ENCODE data around the gene RYR2.

The RYR2 gene

DNA sequence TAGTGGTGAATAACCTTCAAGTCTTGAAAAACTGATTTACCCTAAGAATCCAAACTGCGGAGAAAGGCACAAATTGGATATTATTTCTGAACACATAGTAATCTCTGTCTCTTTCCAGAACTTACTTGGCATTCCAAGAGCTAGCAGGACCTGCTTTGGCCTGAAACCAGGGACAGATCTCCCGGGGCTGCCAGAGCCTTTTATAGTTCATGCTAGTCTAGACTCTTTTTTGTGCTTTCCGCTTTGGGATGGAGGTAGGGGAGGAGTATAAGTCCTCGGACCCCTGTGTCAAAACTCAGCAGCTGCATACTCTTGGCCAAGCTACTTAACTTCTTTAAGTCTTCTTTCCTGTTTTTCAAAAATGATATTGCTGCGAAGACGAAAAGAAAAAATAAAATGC, 3.8 kb upstream of the RYR2 start:
- in situ Hi-C loops (cut with HindIII; ENCODE audit: low pct_unique_long_range_greater_than_20kb, low sequenced_read_pairs): no loop called here
- no peak for DNase-seq (ENCODE audit: low read depth in 1 of 2, low spot score in 1 of 2)
- TF ChIP-seq JUND (IDR thresholded peaks at IDR 0.05; ENCODE audit: low read depth): no peak

DNA sequence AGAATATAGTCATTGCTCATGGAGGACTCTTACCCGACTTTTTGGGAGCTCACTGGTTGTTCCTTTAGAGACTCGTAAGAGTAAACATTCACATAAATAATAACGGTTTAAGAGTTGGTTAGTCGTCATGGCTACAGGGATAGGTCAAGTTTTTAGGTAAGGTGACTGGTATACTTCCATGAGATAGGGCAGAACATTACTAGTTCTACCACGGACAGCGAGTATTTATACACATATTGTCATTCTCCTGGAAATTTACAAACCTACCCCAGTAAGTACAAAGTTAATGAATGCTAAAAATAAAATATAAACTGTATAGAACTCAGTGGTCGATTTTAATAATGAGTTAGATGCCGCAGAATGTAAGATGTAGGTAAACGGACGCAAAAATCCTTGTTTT, 1.2 kb upstream of the RYR2 start:
- no peak for TF ChIP-seq JUND (IDR thresholded peaks at IDR 0.05; ENCODE audit: low read depth)
- in situ Hi-C loops (cut with HindIII; ENCODE audit: low pct_unique_long_range_greater_than_20kb, low sequenced_read_pairs): no loop called here
- DNase-seq (ENCODE audit: low read depth in 1 of 2, low spot score in 1 of 2): no peak

DNA sequence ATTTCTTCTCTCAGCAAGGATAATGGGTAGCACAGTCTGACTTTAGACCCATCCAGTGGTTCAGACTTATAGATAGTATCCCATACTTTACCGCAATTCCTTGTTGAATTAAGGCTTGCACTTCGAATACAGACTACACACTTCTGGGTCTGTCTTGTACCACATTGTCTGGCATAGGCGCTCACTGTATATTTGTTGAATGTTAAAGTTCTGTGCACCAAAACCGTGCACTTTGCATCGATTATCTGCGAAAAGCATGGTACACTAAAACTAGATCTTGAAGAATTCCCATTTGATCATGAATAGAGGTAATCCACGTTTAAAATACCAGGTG, 556 bp upstream of the RYR2 start:
- no peak for TF ChIP-seq JUND (IDR thresholded peaks at IDR 0.05; ENCODE audit: low read depth)
- in situ Hi-C loops (cut with HindIII; ENCODE audit: low pct_unique_long_range_greater_than_20kb, low sequenced_read_pairs): no loop called here
- no peak for DNase-seq (ENCODE audit: low read depth in 1 of 2, low spot score in 1 of 2)

DNA sequence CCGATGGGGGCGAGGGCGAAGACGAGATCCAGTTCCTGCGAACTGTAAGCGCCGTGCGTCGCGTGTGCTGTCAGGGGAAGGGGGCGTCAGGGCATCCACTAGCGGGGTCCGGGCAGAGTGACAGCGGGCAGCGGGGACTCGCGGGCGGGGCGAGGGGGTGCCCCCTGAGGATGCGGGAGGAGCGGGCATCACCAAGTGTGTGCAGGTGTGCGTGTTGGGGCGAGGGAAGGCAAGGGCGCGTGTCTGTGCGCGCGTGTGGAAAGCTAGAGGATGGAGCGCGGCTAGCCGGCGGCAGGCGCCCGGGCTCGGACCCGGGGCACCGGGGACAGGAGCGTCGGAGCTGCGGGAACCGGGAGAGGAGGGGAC, 525 bp downstream of the RYR2 start:
- in situ Hi-C loops (cut with HindIII; ENCODE audit: low pct_unique_long_range_greater_than_20kb, low sequenced_read_pairs): no loop called here

DNA sequence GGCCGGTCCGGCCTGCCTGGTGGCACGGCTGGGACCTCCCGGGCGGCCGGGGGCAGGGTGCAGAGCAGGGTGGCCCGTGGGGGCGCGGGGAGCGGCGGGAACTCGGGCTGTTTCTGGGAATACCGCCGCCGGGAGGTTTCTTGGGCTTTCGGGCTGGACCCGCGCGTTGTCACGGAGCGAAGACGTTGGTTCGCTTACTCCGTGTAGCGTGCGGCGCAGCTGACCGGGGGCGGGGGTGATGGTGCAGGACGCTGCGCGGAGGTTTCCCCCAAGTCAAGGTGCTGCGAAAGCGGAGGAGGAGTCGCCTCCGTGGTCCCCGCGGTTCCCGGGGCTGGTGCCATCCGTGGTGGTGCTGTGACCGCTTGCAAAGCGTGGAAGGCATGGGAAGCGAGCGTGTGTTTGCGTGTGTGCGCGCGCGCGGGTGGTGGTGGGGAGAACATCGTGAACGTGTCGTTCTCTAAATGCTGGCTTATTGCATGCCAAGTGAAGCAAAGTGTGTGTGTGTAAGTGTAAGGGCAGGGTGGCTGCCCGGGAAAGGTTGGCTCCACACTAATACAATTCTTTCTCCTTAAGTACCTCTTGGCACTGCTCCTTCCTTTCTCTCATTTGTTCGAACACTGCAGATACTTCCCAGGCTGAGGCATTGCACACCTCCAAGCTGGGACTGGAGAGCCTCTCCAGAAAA, 1.1 kb downstream of the RYR2 start:
- no peak for TF ChIP-seq JUND (IDR thresholded peaks at IDR 0.05; ENCODE audit: low read depth)
- in situ Hi-C loops (cut with HindIII; ENCODE audit: low pct_unique_long_range_greater_than_20kb, low sequenced_read_pairs): no loop called here
- no peak for DNase-seq (ENCODE audit: low read depth in 1 of 2, low spot score in 1 of 2)

More for the DNA sequence above, 525 bp downstream of the RYR2 start:
- no peak for TF ChIP-seq JUND (IDR thresholded peaks at IDR 0.05; ENCODE audit: low read depth)
- no peak for DNase-seq (ENCODE audit: low read depth in 1 of 2, low spot score in 1 of 2)

DNA sequence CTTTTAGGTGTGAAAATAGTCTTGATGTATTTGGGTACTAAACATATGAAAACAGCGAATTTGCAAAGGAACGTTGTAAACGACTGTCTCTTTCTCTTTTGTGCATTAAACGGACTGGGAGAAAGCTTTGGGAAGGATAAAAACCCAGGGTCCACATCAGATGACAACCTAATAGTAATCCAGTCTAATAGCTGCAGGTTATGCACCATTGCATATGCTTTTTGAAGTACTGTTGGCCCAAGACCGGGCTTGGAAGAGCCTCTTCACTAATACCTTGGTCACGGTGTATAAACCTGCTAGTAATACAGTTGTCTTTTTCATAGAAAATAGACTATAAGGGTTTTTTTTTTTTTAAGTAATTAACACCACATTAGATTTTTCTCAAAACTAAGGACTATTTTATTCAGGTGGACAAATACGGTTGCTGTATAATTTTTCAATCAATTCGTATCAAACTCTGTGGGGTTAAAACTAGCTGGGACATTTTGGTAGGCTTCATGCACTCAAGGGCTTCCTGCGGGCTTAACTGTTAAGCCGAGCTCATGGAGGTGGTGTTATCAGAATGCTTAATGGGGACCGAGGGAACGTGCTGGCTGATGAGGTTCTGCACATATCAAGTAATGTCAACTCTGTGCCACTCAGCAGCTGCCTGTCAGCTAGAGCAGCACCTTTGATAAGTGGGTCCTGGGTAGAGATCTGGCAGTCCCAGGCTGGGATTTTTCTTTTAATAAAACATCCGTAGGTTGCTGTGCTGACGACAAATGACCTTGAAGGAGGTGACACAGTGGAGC, 2.1 kb downstream of the RYR2 start:
- no peak for TF ChIP-seq JUND (IDR thresholded peaks at IDR 0.05; ENCODE audit: low read depth)
- DNase-seq (ENCODE audit: low read depth in 1 of 2, low spot score in 1 of 2): no peak
- in situ Hi-C loops (cut with HindIII; ENCODE audit: low pct_unique_long_range_greater_than_20kb, low sequenced_read_pairs): no loop called here

DNA sequence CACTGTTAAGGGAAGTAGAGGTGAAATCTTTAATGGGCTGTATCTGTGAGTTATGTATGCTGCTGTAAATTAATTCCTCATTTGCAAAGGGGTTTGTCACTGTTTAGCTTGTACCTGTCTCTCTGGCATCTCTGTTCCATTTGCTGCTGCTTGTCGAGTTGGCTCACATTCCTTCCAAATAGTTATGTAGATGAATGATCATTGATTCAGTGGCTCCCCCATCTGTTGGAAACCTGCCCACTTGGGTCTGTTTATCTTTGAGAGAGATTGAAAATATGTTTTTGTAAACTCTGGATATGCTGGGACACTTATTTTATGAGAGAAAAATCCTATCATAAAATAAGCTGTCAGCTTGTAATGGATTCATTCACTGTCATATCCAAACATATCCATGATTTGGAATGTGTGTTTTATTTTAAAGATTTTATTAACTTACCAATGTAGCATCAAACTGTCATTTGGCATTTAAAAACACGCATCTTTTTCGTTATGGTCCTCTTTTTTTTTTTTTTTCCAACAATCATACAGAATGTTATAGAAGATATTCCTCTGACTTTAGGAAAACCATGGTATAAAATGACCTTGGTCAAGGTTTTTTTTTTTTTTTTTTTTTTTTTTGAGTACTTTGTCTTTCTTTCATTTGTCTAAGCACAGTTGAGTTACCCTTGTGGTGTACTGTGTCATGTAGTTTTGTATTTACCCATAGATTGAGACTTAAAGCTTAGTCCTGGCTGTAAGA, 3.5 kb downstream of the RYR2 start:
- no peak for DNase-seq (ENCODE audit: low read depth in 1 of 2, low spot score in 1 of 2)
- in situ Hi-C loops (cut with HindIII; ENCODE audit: low pct_unique_long_range_greater_than_20kb, low sequenced_read_pairs): no loop called here
- TF ChIP-seq JUND (IDR thresholded peaks at IDR 0.05; ENCODE audit: low read depth): no peak

DNA sequence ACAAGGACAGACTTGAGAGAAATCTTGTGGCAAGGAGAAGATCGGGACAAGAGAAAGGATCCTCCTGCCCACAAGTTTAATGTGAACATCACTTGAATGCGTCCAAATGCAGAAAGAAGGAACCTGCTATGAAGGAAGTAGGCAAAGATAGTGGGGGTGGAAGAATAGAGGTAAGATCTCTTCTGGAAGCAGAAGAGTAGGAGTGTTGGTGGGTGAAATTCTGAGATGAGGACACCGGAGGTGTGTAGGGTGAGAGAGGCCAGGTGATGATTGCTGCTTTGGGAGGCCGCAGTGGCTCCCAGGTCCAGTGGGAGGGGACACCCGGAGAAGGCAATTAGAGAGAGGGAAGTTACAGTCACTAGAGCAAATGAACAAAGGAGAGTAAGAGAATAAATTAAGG, 6.8 kb downstream of the RYR2 start:
- no peak for TF ChIP-seq JUND (IDR thresholded peaks at IDR 0.05; ENCODE audit: low read depth)
- in situ Hi-C loops (cut with HindIII; ENCODE audit: low pct_unique_long_range_greater_than_20kb, low sequenced_read_pairs): no loop called here
- no peak for DNase-seq (ENCODE audit: low read depth in 1 of 2, low spot score in 1 of 2)

DNA sequence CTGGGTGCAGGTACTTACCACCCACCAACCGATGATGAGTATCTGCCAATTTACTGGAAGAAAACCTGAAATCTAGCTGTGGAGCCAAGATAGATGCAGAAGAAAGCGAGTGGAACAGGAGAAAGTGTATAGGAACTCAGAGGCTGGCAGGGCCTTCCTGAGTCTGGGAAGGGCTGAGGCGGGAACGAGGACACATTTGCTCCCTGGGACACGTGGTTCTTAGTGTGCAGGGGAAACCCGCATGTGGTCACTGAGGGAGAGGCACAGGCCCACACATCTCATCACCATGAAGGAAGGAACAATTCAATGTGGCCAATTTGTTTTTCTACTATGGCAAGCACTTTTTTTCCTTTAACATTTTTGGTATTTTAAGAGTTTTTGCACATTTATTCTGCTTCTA, 8.2 kb downstream of the RYR2 start:
- TF ChIP-seq JUND (IDR thresholded peaks at IDR 0.05; ENCODE audit: low read depth): no peak
- DNase-seq (ENCODE audit: low read depth in 1 of 2, low spot score in 1 of 2): no peak
- in situ Hi-C loops (cut with HindIII; ENCODE audit: low pct_unique_long_range_greater_than_20kb, low sequenced_read_pairs): no loop called here

DNA sequence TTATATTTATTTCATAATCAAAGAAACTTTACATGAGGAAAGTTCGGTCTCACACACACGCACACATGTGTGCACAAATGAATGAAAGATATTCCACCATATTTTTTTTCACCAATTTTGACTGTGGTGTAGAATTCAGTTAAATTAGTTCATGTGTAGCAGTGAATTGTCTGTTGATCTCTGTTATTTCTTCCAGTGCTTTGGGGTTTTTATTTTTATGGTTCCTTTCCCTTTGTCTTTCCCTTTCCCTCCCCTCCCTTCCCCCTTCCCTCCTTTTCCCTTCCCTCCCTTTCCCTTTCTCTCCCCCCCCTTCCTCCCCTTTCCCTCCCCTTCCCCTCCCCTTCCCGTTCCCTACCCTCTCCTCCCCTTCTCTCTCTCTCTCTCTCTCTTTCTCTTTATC, 8.9 kb downstream of the RYR2 start:
- in situ Hi-C loops (cut with HindIII; ENCODE audit: low pct_unique_long_range_greater_than_20kb, low sequenced_read_pairs): no loop called here
- DNase-seq (ENCODE audit: low read depth in 1 of 2, low spot score in 1 of 2): no peak

DNA sequence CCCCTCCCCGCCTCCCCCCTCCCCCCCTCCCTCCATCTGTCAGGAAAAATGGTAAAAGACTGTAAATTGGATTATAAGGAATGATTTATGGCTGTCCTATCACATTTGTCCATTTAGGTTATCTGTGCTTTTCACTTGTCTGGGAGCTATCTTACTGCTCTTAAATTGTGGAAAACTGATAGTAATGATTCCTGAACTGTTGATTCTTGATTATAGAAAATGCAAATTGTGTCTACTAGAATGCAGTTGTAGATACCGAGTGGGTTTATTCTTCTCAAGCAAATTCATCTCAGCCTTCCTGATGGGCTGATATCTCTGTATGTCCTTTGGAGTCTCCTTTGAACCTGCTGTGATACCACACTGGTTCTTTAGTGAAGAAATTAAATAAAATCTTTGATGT, 12.3 kb downstream of the RYR2 start:
- in situ Hi-C loops (cut with HindIII; ENCODE audit: low pct_unique_long_range_greater_than_20kb, low sequenced_read_pairs): no loop called here
- no peak for TF ChIP-seq JUND (IDR thresholded peaks at IDR 0.05; ENCODE audit: low read depth)
- DNase-seq (ENCODE audit: low read depth in 1 of 2, low spot score in 1 of 2): no peak

More for the DNA sequence above, 8.9 kb downstream of the RYR2 start:
- TF ChIP-seq JUND (IDR thresholded peaks at IDR 0.05; ENCODE audit: low read depth): no peak

DNA sequence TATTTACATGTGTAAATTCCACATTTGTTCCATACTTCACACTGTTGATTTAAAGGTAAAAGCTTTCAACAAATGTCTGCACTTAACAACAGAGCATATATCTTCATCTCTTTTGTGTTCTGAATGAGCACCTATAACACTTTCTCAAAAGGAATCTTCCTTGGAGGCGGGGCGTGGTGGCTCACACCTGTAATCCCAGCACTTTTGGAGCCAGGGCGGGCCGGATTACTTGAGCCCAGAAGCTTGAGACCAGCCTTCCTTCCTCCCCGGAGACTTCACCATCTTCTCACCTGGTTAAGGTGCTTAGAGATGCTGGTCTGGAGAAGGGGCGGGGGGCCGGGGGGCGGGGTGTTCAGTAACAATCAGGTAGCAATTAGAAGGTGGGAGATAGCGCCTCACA, 16.5 kb downstream of the RYR2 start:
- TF ChIP-seq JUND (IDR thresholded peaks at IDR 0.05; ENCODE audit: low read depth): no peak
- in situ Hi-C loops (cut with HindIII; ENCODE audit: low pct_unique_long_range_greater_than_20kb, low sequenced_read_pairs): no loop called here
- DNase-seq (ENCODE audit: low read depth in 1 of 2, low spot score in 1 of 2): no peak

DNA sequence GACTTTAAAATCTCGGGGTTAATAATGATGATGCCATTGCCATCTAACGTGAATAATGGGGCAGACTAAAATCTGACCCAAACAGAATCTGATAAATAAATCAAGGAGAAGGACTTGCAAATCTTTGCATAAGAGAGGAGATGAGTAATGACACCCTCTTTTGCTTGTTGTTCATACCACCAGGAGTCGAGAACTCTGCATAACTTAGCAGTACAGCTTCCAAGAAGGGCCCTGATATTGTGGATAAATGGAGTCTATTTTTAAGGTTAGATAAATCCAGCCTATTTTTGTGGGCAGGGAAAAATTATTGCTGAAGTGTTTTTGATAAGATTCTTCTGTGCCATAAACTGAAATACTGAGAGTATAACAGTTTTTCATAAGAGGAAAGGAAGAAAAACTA, 17.3 kb downstream of the RYR2 start:
- in situ Hi-C loops (cut with HindIII; ENCODE audit: low pct_unique_long_range_greater_than_20kb, low sequenced_read_pairs): no loop called here
- no peak for DNase-seq (ENCODE audit: low read depth in 1 of 2, low spot score in 1 of 2)
- no peak for TF ChIP-seq JUND (IDR thresholded peaks at IDR 0.05; ENCODE audit: low read depth)
